ENCODE results near the gene PARD6G. TPM values are rescaled to one million over a fixed set of nuclear protein-coding genes. Genes with fewer than 3 reads are reported as not detected.

The PARD6G gene
- total and polyA plus RNA-seq, 2 experiments from 2014 or later, result 6.9 to 18.5 TPM

GRCh38 chr18:80183273-80184050 lies 63.9 kb downstream of the PARD6G start:
- no peaks in the 10 kb centered on the region for H3K36me3 ChIP-seq (ENCODE audit: insufficient read depth)
- peaks cover 7% of the 10 kb centered on the region; the same call in 1 of the 2 replicates for H3F3A ChIP-seq (replicated peaks; ENCODE audit: low read depth)
- ATAC-seq (no peak), DNase-seq (ENCODE audit: low spot score) (no peak)
- no peaks in the 10 kb centered on the region for H4K20me1 ChIP-seq (replicated peaks; ENCODE audit: insufficient read depth)
- H3K4me2 ChIP-seq, result no peak overlapping the region
- Mint-ChIP-seq H3K9me3 (peaks cover 13% of the 10 kb centered on the region), H3K4me1 (peaks cover 6% of the 10 kb centered on the region; the same call in 2 of the 3 replicates), H3K27me3 (ENCODE audit: insufficient read depth, low read depth, poor library complexity) (peaks cover 9% of the 10 kb centered on the region), H3K36me3 (ENCODE audit: low read depth) (peaks cover 3% of the 10 kb centered on the region; the same call in 1 of the 3 replicates), H3K27ac (no peak overlapping the region; the same call in 1 of the 2 replicates), H3K4me3 (no peak overlapping the region)
- TF ChIP-seq ETS1 (IDR thresholded peaks at IDR 0.05), result no peak
- TF ChIP-seq EZH2 (IDR thresholded peaks at IDR 0.05; ENCODE audit: low read depth, unreplicated experiment), result no peak
- TF ChIP-seq EZH2phosphoT487 (IDR thresholded peaks at IDR 0.05; ENCODE audit: unreplicated experiment), result no peak
- no peak for TF ChIP-seq REST (IDR thresholded peaks at IDR 0.05; ENCODE audit: unreplicated experiment)
- TF ChIP-seq ZNF114 (CRISPR knock-in tag; IDR thresholded peaks at IDR 0.05), result no peak
- no peak for TF ChIP-seq ZNF462 (CRISPR knock-in tag; IDR thresholded peaks at IDR 0.05)
- TF ChIP-seq NANOG (IDR thresholded peaks at IDR 0.05; ENCODE audit: borderline replicate concordance), result no peak
- no peak for TF ChIP-seq STAT1 (IDR thresholded peaks at IDR 0.05; ENCODE audit: unreplicated experiment)
- no peak for TF ChIP-seq POLR2AphosphoS5 (IDR thresholded peaks at IDR 0.05; ENCODE audit: low read depth)
- TF ChIP-seq ZNF331 (CRISPR knock-in tag; IDR thresholded peaks at IDR 0.05; ENCODE audit: low read depth), result no peak
- TF ChIP-seq JUNB (IDR thresholded peaks at IDR 0.05; ENCODE audit: unreplicated experiment), result no peak
- TF ChIP-seq CREB1 (CRISPR knock-in tag; IDR thresholded peaks at IDR 0.05; ENCODE audit: low read depth), result no peak
- TF ChIP-seq CTCF (conservative IDR thresholded peaks at IDR 0.05; ENCODE audit: low read depth in 2 of 2), result no peak
- H3K9me2 ChIP-seq (ENCODE audit: insufficient read depth), result no peaks in the 10 kb centered on the region
- H3K27me3 ChIP-seq (ENCODE audit: insufficient read depth), result no peaks in the 10 kb centered on the region
- no peak overlapping the region for H3K4me3 ChIP-seq
- no peaks in the 10 kb centered on the region for H3K79me2 ChIP-seq (replicated peaks; ENCODE audit: insufficient read depth)
- H2AFZ ChIP-seq, result no peak overlapping the region
- H3K27ac ChIP-seq (ENCODE audit: low read depth), result no peak overlapping the region
- H3K4me1 ChIP-seq (ENCODE audit: insufficient read depth), result no peaks in the 10 kb centered on the region
